ENCODE results near the gene BNIPL.
A peak's percentile ranks its signal among the peaks of the same experiment; 100 is the strongest.

BNIPL gene

DNA sequence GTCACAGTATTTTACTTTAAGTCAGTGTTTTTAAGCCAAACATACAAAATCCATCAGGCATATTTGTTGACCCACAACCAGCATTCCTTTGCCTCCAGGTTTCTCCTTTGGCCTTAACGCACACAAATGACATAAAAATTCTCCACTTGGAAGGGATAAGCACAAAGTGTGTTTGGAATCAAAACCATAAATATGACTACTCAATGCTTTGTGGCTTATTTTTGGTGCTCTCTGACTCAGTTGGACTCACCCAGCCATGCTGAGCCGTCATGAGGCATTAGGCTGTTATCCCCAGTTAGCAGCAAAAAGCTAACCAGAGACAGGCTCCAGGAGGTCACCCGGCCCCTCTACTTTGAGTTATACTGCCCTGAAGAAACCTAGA is 27.2 kb upstream of the BNIPL start:
- H3K27me3 ChIP-seq (ENCODE audit: control insufficient read depth in 1 of 2, insufficient read depth in 1 of 2, low read length in 2 of 2), result no peaks in the 10 kb centered on the region
- no peak overlapping the region for H3K23ac ChIP-seq (ENCODE audit: low read length in 2 of 2)
- H4K91ac ChIP-seq (ENCODE audit: low read length), result no peak overlapping the region
- no peak overlapping the region for H2BK12ac ChIP-seq (ENCODE audit: low read length in 2 of 2)
- no peak overlapping the region for H2AFZ ChIP-seq (ENCODE audit: low read depth, low read length)
- H2BK15ac ChIP-seq (ENCODE audit: low read depth, poor library complexity, severe bottlenecking), result no peak overlapping the region
- no peak overlapping the region for H3K14ac ChIP-seq (ENCODE audit: low read length in 2 of 2)
- peak overlapping the region in 1 of 2 experiments; percentile 35 for H3K18ac ChIP-seq (ENCODE audit: low read depth in 1 of 2, low read length in 2 of 2)
- H3K36me3 ChIP-seq (ENCODE audit: control insufficient read depth in 1 of 2, insufficient read depth in 2 of 2, low read depth in 1 of 2, low read length in 2 of 2), result no peaks in the 10 kb centered on the region
- peak overlapping the region; percentile 73 to 93 for H3K4me3 ChIP-seq (ENCODE audit: insufficient read depth in 1 of 2, low read depth in 1 of 2, low read length in 2 of 2)
- H3K9ac ChIP-seq (ENCODE audit: low read length), result peak overlapping the region; percentile 97
- 81% methylated on average over 3 of the region's 3 CpGs for WGBS
- H2BK120ac ChIP-seq (ENCODE audit: low read depth, low read length), result no peak overlapping the region
- H3K4ac ChIP-seq (ENCODE audit: low read depth in 1 of 2, low read length in 2 of 2), result peak overlapping the region in 1 of 2 experiments; percentile 18
- H4K8ac ChIP-seq (ENCODE audit: low read length), result no peak overlapping the region
- H3K4me1 ChIP-seq (ENCODE audit: control insufficient read depth, insufficient read depth, low read depth, low read length), result peaks cover 19% of the 10 kb centered on the region
- H3K9me3 ChIP-seq (ENCODE audit: control insufficient read depth, low read length), result no peaks in the 10 kb centered on the region
- peak overlapping the region; percentile 73 for H3K4me2 ChIP-seq (ENCODE audit: low read length, poor library complexity, severe bottlenecking)
- H2BK5ac ChIP-seq (ENCODE audit: low read depth, low read length, poor library complexity, severe bottlenecking), result no peak overlapping the region
- H2AK5ac ChIP-seq (ENCODE audit: low read length, severe bottlenecking), result no peak overlapping the region
- peak overlapping the region; percentile 46 for H3K27ac ChIP-seq (ENCODE audit: low read length, poor library complexity, severe bottlenecking)
- peaks cover 13% of the 10 kb centered on the region for H3K79me1 ChIP-seq (replicated peaks; ENCODE audit: low read length, poor library complexity, severe bottlenecking)
- DNase-seq, result no peak

DNA sequence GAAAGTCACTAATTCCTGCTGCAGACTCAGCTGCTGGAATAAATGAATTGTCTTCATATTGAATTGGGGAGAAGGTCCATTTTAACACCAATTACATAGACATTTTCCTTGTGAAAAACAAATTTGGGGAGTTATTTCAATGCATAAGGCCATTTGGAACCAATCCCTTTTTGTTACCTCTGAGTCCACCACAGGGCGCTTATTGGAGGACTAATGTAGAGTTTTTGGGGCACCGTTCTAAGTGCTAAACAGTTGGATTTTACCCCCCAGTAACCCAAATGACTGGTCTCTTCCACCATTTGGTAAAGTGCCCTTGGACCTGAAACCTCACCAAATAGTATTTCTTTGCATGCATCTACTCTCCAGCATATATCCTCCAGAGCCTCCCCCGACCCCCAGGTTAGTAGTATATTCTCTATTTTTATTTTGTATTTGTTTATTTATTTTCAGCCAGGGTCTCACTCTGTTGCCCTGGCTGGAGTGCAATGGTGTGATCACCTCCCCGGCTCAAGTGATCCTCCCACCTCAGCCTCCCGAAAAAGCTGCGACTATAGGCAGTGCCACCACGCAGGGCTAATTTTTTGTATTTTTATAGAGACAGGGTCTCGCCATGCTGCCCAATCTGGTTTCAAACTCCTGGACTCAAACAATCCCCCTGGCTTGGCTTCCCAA is 26.6 kb upstream of the BNIPL start:
- Histone ChIP-seq H3K9me3 (ENCODE audit: control insufficient read depth, low read length) (no peaks in the 10 kb centered on the region), H2BK12ac (ENCODE audit: low read length in 2 of 2) (no peak overlapping the region), H2AK5ac (ENCODE audit: low read length, severe bottlenecking) (no peak overlapping the region), H3K79me1 (replicated peaks; ENCODE audit: low read length, poor library complexity, severe bottlenecking) (peaks cover 17% of the 10 kb centered on the region), H3K9ac (ENCODE audit: low read length) (peak overlapping the region; percentile 97), H3K36me3 (ENCODE audit: control insufficient read depth in 1 of 2, insufficient read depth in 2 of 2, low read depth in 1 of 2, low read length in 2 of 2) (no peaks in the 10 kb centered on the region), H2BK5ac (ENCODE audit: low read depth, low read length, poor library complexity, severe bottlenecking) (no peak overlapping the region), H3K4me1 (ENCODE audit: control insufficient read depth, insufficient read depth, low read depth, low read length) (peaks cover 16% of the 10 kb centered on the region), H3K18ac (ENCODE audit: low read depth in 1 of 2, low read length in 2 of 2) (no peak overlapping the region), H4K8ac (ENCODE audit: low read length) (no peak overlapping the region), H2BK120ac (ENCODE audit: low read depth, low read length) (no peak overlapping the region), H3K23ac (ENCODE audit: low read length in 2 of 2) (no peak overlapping the region), H3K27me3 (ENCODE audit: control insufficient read depth in 1 of 2, insufficient read depth in 1 of 2, low read length in 2 of 2) (no peaks in the 10 kb centered on the region), H2AFZ (ENCODE audit: low read depth, low read length) (no peak overlapping the region), H3K4ac (ENCODE audit: low read depth in 1 of 2, low read length in 2 of 2) (no peak overlapping the region), H3K4me2 (ENCODE audit: low read length, poor library complexity, severe bottlenecking) (no peak overlapping the region), H3K4me3 (ENCODE audit: insufficient read depth in 1 of 2, low read depth in 1 of 2, low read length in 2 of 2) (peak overlapping the region in 1 of 2 experiments; percentile 93), H4K91ac (ENCODE audit: low read length) (no peak overlapping the region), H3K14ac (ENCODE audit: low read length in 2 of 2) (no peak overlapping the region), H3K27ac (ENCODE audit: low read length, poor library complexity, severe bottlenecking) (peak overlapping the region; percentile 46), H2BK15ac (ENCODE audit: low read depth, poor library complexity, severe bottlenecking) (no peak overlapping the region)
- 100% methylated on average over 7 of the region's 8 CpGs for WGBS
- no peak for DNase-seq

- Histone ChIP-seq H3K4me2 (ENCODE audit: low read length, poor library complexity, severe bottlenecking) (no peak overlapping the region), H3K23ac (ENCODE audit: low read length in 2 of 2) (no peak overlapping the region), H3K36me3 (ENCODE audit: control insufficient read depth in 1 of 2, insufficient read depth in 2 of 2, low read depth in 1 of 2, low read length in 2 of 2) (no peaks in the 10 kb centered on the region), H2BK15ac (ENCODE audit: low read depth, poor library complexity, severe bottlenecking) (no peak overlapping the region), H3K4ac (ENCODE audit: low read depth in 1 of 2, low read length in 2 of 2) (no peak overlapping the region), H2AK5ac (ENCODE audit: low read length, severe bottlenecking) (no peak overlapping the region), H4K91ac (ENCODE audit: low read length) (no peak overlapping the region), H3K27me3 (ENCODE audit: control insufficient read depth in 1 of 2, insufficient read depth in 1 of 2, low read length in 2 of 2) (no peaks in the 10 kb centered on the region), H3K9me3 (ENCODE audit: control insufficient read depth, low read length) (no peaks in the 10 kb centered on the region), H3K4me3 (ENCODE audit: insufficient read depth in 1 of 2, low read depth in 1 of 2, low read length in 2 of 2) (no peak overlapping the region), H3K18ac (ENCODE audit: low read depth in 1 of 2, low read length in 2 of 2) (no peak overlapping the region), H3K79me1 (replicated peaks; ENCODE audit: low read length, poor library complexity, severe bottlenecking) (peaks cover 17% of the 10 kb centered on the region), H2AFZ (ENCODE audit: low read depth, low read length) (no peak overlapping the region), H2BK12ac (ENCODE audit: low read length in 2 of 2) (no peak overlapping the region), H3K4me1 (ENCODE audit: control insufficient read depth, insufficient read depth, low read depth, low read length) (peaks cover 15% of the 10 kb centered on the region), H3K9ac (ENCODE audit: low read length) (no peak overlapping the region), H2BK5ac (ENCODE audit: low read depth, low read length, poor library complexity, severe bottlenecking) (no peak overlapping the region), H4K8ac (ENCODE audit: low read length) (no peak overlapping the region), H3K27ac (ENCODE audit: low read length, poor library complexity, severe bottlenecking) (no peak overlapping the region), H3K14ac (ENCODE audit: low read length in 2 of 2) (no peak overlapping the region), H2BK120ac (ENCODE audit: low read depth, low read length) (no peak overlapping the region)
- DNase-seq, result no peak
- 91% methylated on average over 1 of the region's 3 CpGs for WGBS
Measured at GRCh38 chr1:151010346-151010726, 26.1 kb upstream of the BNIPL start.

DNA sequence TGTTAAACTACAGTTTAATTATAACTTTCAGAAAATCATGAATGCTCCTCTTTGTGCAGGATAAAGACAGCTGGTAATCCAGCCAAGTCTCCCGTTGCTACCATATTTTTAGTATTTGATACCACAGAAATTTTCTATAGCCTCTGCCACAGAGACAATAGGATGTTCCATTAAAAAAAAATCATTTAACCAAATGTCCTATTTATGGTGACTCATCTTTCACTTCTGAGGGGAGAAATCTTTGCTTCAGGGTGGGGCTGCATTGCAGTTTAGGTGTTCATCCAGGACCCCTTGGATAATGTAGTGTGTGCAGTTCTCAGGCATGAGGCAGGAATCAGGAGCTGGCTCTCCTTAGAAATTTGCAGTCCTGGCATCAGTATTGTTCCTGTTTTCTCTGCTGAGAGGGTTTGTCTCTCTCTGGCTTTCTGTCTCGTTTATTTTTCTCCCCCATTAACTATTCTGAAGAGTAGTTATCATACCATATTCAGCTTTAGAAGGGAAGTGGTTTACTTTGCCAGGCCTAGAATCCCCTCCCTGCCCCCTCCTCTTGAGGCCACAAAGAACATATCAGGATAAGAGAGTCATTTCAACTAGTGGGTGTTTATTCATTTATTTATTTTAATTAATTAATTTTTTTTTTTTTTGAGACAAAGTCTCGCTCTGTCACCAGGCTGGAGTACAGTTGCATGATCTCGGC is 25.1 kb upstream of the BNIPL start:
- Histone ChIP-seq H2AFZ (ENCODE audit: low read depth, low read length) (no peak overlapping the region), H2BK12ac (ENCODE audit: low read length in 2 of 2) (no peak overlapping the region), H2BK120ac (ENCODE audit: low read depth, low read length) (no peak overlapping the region), H3K14ac (ENCODE audit: low read length in 2 of 2) (no peak overlapping the region), H3K27me3 (ENCODE audit: control insufficient read depth in 1 of 2, insufficient read depth in 1 of 2, low read length in 2 of 2) (no peaks in the 10 kb centered on the region), H3K27ac (ENCODE audit: low read length, poor library complexity, severe bottlenecking) (no peak overlapping the region), H3K4ac (ENCODE audit: low read depth in 1 of 2, low read length in 2 of 2) (no peak overlapping the region), H4K91ac (ENCODE audit: low read length) (no peak overlapping the region), H3K9me3 (ENCODE audit: control insufficient read depth, low read length) (no peaks in the 10 kb centered on the region), H3K23ac (ENCODE audit: low read length in 2 of 2) (no peak overlapping the region), H3K18ac (ENCODE audit: low read depth in 1 of 2, low read length in 2 of 2) (no peak overlapping the region), H3K4me2 (ENCODE audit: low read length, poor library complexity, severe bottlenecking) (no peak overlapping the region), H3K36me3 (ENCODE audit: control insufficient read depth in 1 of 2, insufficient read depth in 2 of 2, low read depth in 1 of 2, low read length in 2 of 2) (no peaks in the 10 kb centered on the region), H3K9ac (ENCODE audit: low read length) (peak overlapping the region; percentile 38), H2BK5ac (ENCODE audit: low read depth, low read length, poor library complexity, severe bottlenecking) (no peak overlapping the region), H2AK5ac (ENCODE audit: low read length, severe bottlenecking) (no peak overlapping the region), H4K8ac (ENCODE audit: low read length) (no peak overlapping the region), H3K4me1 (ENCODE audit: control insufficient read depth, insufficient read depth, low read depth, low read length) (peaks cover 12% of the 10 kb centered on the region), H2BK15ac (ENCODE audit: low read depth, poor library complexity, severe bottlenecking) (no peak overlapping the region), H3K4me3 (ENCODE audit: insufficient read depth in 1 of 2, low read depth in 1 of 2, low read length in 2 of 2) (no peak overlapping the region), H3K79me1 (replicated peaks; ENCODE audit: low read length, poor library complexity, severe bottlenecking) (peaks cover 20% of the 10 kb centered on the region)
- no peak for DNase-seq
- WGBS, result over 99% methylated on average over 3 of the region's 4 CpGs

Measured in mesenchymal stem cell (in vitro differentiated cells and primary cell).